ENCODE results near the gene FAM98C. TPM values are rescaled to one million over a fixed set of nuclear protein-coding genes. Genes with fewer than 3 reads are reported as not detected.

Gene FAM98C
- total RNA-seq = 10 to 100 TPM in 3 of 6 experiments, 1 to 10 TPM in 3; 7.6 to 19.8 (median 9.8) TPM
- long read RNA-seq, partial matches to known transcripts = 1 of 1 reads
- long read RNA-seq, other reads (novel, unspliced or antisense) = 0 of 1 reads

GRCh38 chr19:38402967-38403674 is at the start of gene FAM98C:
Gene FAM98C (plus strand): TSS chr19:38403093. CDS start chr19:38403154, 61 bp downstream.
- Histone ChIP-seq H3K27ac (peak within 1 kb of the TSS; percentile 67 to 74 (median 73)), H3K4me3 (peak within 1 kb of the TSS; percentile 91 to 96 (median 93)), H3K9me3 (no peaks in the 10 kb centered on the region), H3K36me3 (peaks cover 0 to 8% (median 0%) of the 10 kb centered on the region in 4 donors), H3K27me3 (no peaks in the 10 kb centered on the region), H3K4me1 (no peaks in the 10 kb centered on the region)
- TF ChIP-seq POLR2A (IDR thresholded peaks at IDR 0.05) (peak; percentile 61), CTCF (IDR thresholded peaks at IDR 0.05) (peak; percentile 99)
- intact Hi-C loops (cut with DNase I) = no loop called here
- ATAC-seq = peak; percentile 98 to 99 (median 98)
- no CpG with 5 or more reads among the region's 82 CpGs for WGBS (ENCODE audit: insufficient coverage, low coverage, low lambda C conversion rate, missing lambda C conversion rate)
- peak; percentile 96 to 98 (median 97) for DNase-seq

GRCh38 chr19:38355728-38356725 is 46.9 kb upstream of the FAM98C start:
- Histone ChIP-seq H3K27me3 (no peaks in the 10 kb centered on the region), H3K27ac (no peak overlapping the region), H3K9me3 (no peaks in the 10 kb centered on the region), H3K36me3 (no peaks in the 10 kb centered on the region), H3K4me1 (no peaks in the 10 kb centered on the region), H3K4me3 (no peak overlapping the region)
- DNase-seq (no peak), ATAC-seq (no peak)
- intact Hi-C loops (cut with DNase I) = no loop called here
- TF ChIP-seq CTCF (IDR thresholded peaks at IDR 0.05) = no peak
- TF ChIP-seq POLR2A (IDR thresholded peaks at IDR 0.05) = no peak
- 66% methylated on average over 12 of the region's 16 CpGs for WGBS (ENCODE audit: insufficient coverage, low coverage, low lambda C conversion rate, missing lambda C conversion rate)

GRCh38 chr19:38358071-38358470 is 44.8 kb upstream of the FAM98C start:
- Histone ChIP-seq H3K36me3 (no peaks in the 10 kb centered on the region), H3K9me3 (no peaks in the 10 kb centered on the region), H3K4me1 (peaks cover 0 to 9% (median 0%) of the 10 kb centered on the region in 4 donors), H3K27ac (no peak overlapping the region), H3K4me3 (no peak overlapping the region), H3K27me3 (peaks cover 0 to 10% of the 10 kb centered on the region in 2 donors)
- intact Hi-C loops (cut with DNase I) = no loop called here
- 34% methylated on average over 2 of the region's 5 CpGs for WGBS (ENCODE audit: insufficient coverage, low coverage, low lambda C conversion rate, missing lambda C conversion rate)
- DNase-seq (no peak), ATAC-seq (no peak)
- TF ChIP-seq CTCF (IDR thresholded peaks at IDR 0.05) = no peak
- no peak for TF ChIP-seq POLR2A (IDR thresholded peaks at IDR 0.05)

- intact Hi-C loops (cut with DNase I) = no loop called here
- H3K27ac ChIP-seq = no peak overlapping the region
- DNase-seq (no peak), ATAC-seq (no peak)
- no peak overlapping the region for H3K4me3 ChIP-seq
- peaks cover 0 to 11% of the 10 kb centered on the region in 2 donors for H3K27me3 ChIP-seq
- no peaks in the 10 kb centered on the region for H3K36me3 ChIP-seq
- no peaks in the 10 kb centered on the region for H3K9me3 ChIP-seq
- TF ChIP-seq CTCF (IDR thresholded peaks at IDR 0.05) = no peak
- TF ChIP-seq POLR2A (IDR thresholded peaks at IDR 0.05) = no peak
- H3K4me1 ChIP-seq = peaks cover 0 to 9% (median 0%) of the 10 kb centered on the region in 4 donors
- WGBS (ENCODE audit: insufficient coverage, low coverage, low lambda C conversion rate, missing lambda C conversion rate) = 22% methylated on average over 10 of the region's 18 CpGs
Observed at GRCh38 chr19:38359242-38360021, 43.5 kb upstream of the FAM98C start.

Measured in right lobe of liver (tissue), 6 donors.